ENCODE data around the gene YJEFN3. TPM values are rescaled to one million over a fixed set of nuclear protein-coding genes. Genes with fewer than 3 reads are reported as not detected.

The YJEFN3 gene
- total and polyA plus RNA-seq, 2 of the 8 experiments (the other 6 are each of a cell fraction or from before 2014, with no cell fraction given): 5.7 to 9.4 TPM

DNA sequence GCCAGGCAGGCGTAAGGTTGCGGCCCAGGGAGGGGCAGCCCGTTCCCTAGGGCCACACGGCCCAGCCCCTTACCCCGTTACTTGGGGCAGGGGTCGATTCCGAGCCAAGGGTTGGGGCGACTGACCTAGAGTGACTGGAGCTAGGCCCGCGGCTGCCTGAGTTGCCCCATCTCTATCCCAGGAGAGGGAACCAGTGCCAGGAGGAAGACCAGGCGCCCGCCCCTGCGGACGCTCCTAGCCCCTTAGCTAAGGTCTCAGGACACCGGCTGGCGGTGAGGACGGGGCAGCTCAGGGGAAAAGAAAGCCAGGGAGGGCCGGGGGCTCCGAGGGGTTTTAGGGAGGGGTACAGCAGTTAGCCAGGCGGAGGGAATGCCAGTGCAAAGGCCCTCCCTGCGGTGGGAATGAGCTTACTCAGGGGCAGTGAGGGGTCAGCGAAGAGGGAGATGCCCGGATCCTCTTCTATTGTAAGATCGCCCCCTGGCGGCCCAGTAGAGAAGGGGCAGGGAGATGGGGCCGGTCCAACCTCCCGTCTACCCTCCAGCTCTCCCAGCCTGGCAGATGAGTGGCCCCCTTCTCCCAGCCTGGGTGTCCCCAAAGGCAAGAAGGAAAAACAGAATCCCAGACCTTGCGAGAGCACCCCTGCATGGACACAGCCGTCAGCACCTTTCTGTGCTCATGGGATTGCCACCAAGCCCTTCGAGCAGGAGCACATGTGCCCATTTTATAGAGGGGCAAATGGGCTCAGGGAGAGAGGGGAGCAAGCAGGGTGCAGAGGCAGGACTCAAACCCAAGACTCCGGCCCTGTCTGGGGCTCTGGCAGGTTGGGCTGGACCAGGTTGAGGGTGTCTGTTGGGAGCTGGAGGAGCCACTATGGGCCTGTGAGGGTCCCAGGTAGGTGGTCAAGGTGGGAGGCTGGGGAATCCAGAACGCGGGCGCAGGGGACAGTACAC lies 25.6 kb downstream of the YJEFN3 start (continued):
- TF ChIP-seq TCF12 (IDR thresholded peaks at IDR 0.05; ENCODE audit: low read depth, low read length) (no peak), RXRA (IDR thresholded peaks at IDR 0.05; ENCODE audit: insufficient read depth, low read depth, low read length) (0 out of 2 replicates have a peak, but pooled peaks have one; percentile 35)

Data from H1 (cell line).